ENCODE data around the gene GSE1.

The GSE1 gene

DNA sequence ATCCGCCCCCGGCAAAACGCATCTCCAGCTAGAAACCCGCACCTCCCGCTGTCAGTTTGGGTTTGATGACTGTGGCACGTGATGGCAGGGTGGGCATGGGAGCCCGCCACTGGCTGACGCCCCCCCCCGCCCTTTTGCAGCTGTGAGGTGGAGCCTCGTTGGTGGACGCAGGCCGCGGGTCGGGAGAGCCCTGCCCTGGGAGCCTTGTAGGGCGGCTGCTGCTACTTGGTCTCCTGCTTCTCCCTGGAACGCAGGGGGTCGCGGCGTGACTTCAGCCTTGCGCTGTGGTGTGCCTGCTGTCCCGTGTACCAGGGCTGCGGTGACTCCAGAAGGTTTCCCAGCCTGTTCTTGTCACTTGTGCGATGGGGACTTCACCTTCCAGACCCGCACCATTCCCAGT lies 28.2 kb downstream of the GSE1 start:
- no peak overlapping the region for H3K27ac ChIP-seq (ENCODE audit: low read depth, low read length)
- no peak overlapping the region for H3K4me2 ChIP-seq (ENCODE audit: low read length)
- H3K36me3 ChIP-seq (ENCODE audit: control insufficient read depth, low read length): no peaks in the 10 kb centered on the region
- H3F3A ChIP-seq (ENCODE audit: control insufficient read depth, insufficient read depth): no peaks in the 10 kb centered on the region
- TF ChIP-seq CTCF (IDR thresholded peaks at IDR 0.05; ENCODE audit: low read depth, low read length, poor library complexity, severe bottlenecking) (no peak), EZH2phosphoT487 (IDR thresholded peaks at IDR 0.05; ENCODE audit: borderline replicate concordance, low read length) (no peak)
- H3K79me2 ChIP-seq (ENCODE audit: control insufficient read depth, low read length): peaks cover 37% of the 10 kb centered on the region
- no peaks in the 10 kb centered on the region for H3K9me2 ChIP-seq (replicated peaks; ENCODE audit: control insufficient read depth, low read length)
- H3K4me3 ChIP-seq (ENCODE audit: low read length): no peak overlapping the region
- 0 out of 2 replicates have a peak, but pooled peaks cover under 1% of the 10 kb centered on the region for H4K20me1 ChIP-seq (ENCODE audit: control insufficient read depth, insufficient read depth, low read depth, low read length)
- H3K9me3 ChIP-seq (ENCODE audit: control insufficient read depth, insufficient read depth, low read length): no peaks in the 10 kb centered on the region
- no peaks in the 10 kb centered on the region for H3K4me1 ChIP-seq (ENCODE audit: control insufficient read depth, low read length)
- H3K27me3 ChIP-seq (ENCODE audit: control insufficient read depth, low read length): no peaks in the 10 kb centered on the region

GRCh38 chr16:85641776-85642176 lies 28.7 kb downstream of the GSE1 start:
- Histone ChIP-seq H4K20me1 (ENCODE audit: control insufficient read depth, insufficient read depth, low read depth, low read length) (0 out of 2 replicates have a peak, but pooled peaks cover 3% of the 10 kb centered on the region), H3K9me2 (replicated peaks; ENCODE audit: control insufficient read depth, low read length) (no peaks in the 10 kb centered on the region), H3K4me2 (ENCODE audit: low read length) (no peak overlapping the region)

GRCh38 chr16:85642762-85643358 lies 29.7 kb downstream of the GSE1 start:
- no peak overlapping the region for H3K27ac ChIP-seq (ENCODE audit: low read depth, low read length)

More at GRCh38 chr16:85641776-85642176, 28.7 kb downstream of the GSE1 start:
- Histone ChIP-seq H3K36me3 (ENCODE audit: control insufficient read depth, low read length) (no peaks in the 10 kb centered on the region), H3K27ac (ENCODE audit: low read depth, low read length) (no peak overlapping the region), H3K4me3 (ENCODE audit: low read length) (no peak overlapping the region), H3K9me3 (ENCODE audit: control insufficient read depth, insufficient read depth, low read length) (no peaks in the 10 kb centered on the region), H3K27me3 (ENCODE audit: control insufficient read depth, low read length) (no peaks in the 10 kb centered on the region), H3K4me1 (ENCODE audit: control insufficient read depth, low read length) (no peaks in the 10 kb centered on the region), H3K79me2 (ENCODE audit: control insufficient read depth, low read length) (peaks cover 38% of the 10 kb centered on the region), H3F3A (ENCODE audit: control insufficient read depth, insufficient read depth) (no peaks in the 10 kb centered on the region)
- no peak for TF ChIP-seq CTCF (IDR thresholded peaks at IDR 0.05; ENCODE audit: low read depth, low read length, poor library complexity, severe bottlenecking)
- no peak for TF ChIP-seq EZH2phosphoT487 (IDR thresholded peaks at IDR 0.05; ENCODE audit: borderline replicate concordance, low read length)

More at GRCh38 chr16:85642762-85643358, 29.7 kb downstream of the GSE1 start:
- Histone ChIP-seq H3K27me3 (ENCODE audit: control insufficient read depth, low read length) (no peaks in the 10 kb centered on the region), H3K9me3 (ENCODE audit: control insufficient read depth, insufficient read depth, low read length) (no peaks in the 10 kb centered on the region), H4K20me1 (ENCODE audit: control insufficient read depth, insufficient read depth, low read depth, low read length) (0 out of 2 replicates have a peak, but pooled peaks cover 3% of the 10 kb centered on the region), H3K4me1 (ENCODE audit: control insufficient read depth, low read length) (no peaks in the 10 kb centered on the region), H3K79me2 (ENCODE audit: control insufficient read depth, low read length) (peaks cover 34% of the 10 kb centered on the region), H3K36me3 (ENCODE audit: control insufficient read depth, low read length) (no peaks in the 10 kb centered on the region), H3K9me2 (replicated peaks; ENCODE audit: control insufficient read depth, low read length) (no peaks in the 10 kb centered on the region), H3K4me3 (ENCODE audit: low read length) (no peak overlapping the region), H3K4me2 (ENCODE audit: low read length) (no peak overlapping the region), H3F3A (ENCODE audit: control insufficient read depth, insufficient read depth) (no peaks in the 10 kb centered on the region)
- TF ChIP-seq EZH2phosphoT487 (IDR thresholded peaks at IDR 0.05; ENCODE audit: borderline replicate concordance, low read length) (no peak), CTCF (IDR thresholded peaks at IDR 0.05; ENCODE audit: low read depth, low read length, poor library complexity, severe bottlenecking) (no peak)

Data from DOHH2 (cell line).